GM10266 (cell line): ENCODE data around the gene COL13A1.
A peak's percentile ranks its signal among the peaks of the same experiment; 100 is the strongest.

Experiments used
- DNase-seq: peaks from one replicate; pipeline ENCODE4 v3.0.0; 2012; ENCODE audit errors: extremely low spot score
- CTCF ChIP-seq: IDR thresholded peaks from 2 replicates; pipeline ENCODE4 v1.5.1; 2012; ENCODE audit warnings: mild to moderate bottlenecking, low read depth; ENCODE audit not compliant: control insufficient read depth, insufficient read depth; ENCODE audit errors: missing control alignments

COL13A1 gene

DNA sequence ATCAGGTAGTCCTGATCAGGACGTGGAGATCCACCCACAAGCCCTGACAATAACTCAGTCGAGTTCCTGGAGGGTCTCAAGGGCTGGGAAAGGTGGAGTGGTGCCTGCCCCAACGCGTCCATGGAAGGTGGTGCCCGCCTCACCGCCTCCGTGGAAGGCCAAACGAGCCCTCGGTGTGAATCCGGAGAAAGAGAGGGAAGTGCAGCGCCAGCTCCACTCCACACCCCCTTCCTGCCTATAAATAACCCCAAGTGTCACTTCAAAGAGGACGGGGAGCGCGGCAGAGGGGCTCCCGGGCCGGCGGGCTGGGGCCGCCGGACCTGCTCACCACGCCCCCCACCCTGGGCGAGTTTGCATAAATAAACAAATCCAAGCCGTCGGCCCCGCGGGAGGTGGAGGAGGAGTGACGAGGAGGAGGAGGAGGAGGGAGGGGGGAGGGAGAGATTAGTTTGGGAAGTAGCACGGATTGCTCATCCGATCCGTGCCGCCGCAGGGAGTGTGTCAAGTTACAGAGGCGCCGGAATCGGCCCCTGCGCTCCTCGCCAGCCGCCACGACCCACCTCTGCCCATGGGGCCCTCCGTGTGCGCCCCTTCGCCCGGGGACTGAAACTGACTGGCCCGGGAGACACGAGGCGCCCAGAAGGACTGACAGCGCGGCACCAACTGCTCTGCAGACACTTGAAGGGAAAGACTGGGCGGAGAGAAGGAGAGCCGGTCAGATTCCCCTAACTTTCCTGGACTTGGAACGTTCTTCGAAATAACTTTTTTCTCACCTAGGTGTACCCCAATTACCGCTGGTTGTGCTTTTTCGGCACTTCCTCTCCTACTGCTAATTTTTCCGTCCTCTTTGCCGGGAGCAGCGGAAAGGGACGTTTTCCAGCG, at the start of gene COL13A1:
Gene COL13A1, plus strand, starts transcription at position 473 of the 882 bp plus-strand sequence. CDS start 518 bp downstream, outside the sequence.
- peak; percentile 34 for DNase-seq
- no peak for TF ChIP-seq CTCF

GRCh38 chr10:69752479-69752878, 49.2 kb upstream of the COL13A1 start:
- no peak for DNase-seq
- TF ChIP-seq CTCF: no peak

GRCh38 chr10:69756279-69756678, 45.4 kb upstream of the COL13A1 start:
- no peak for TF ChIP-seq CTCF
- no peak for DNase-seq

DNA sequence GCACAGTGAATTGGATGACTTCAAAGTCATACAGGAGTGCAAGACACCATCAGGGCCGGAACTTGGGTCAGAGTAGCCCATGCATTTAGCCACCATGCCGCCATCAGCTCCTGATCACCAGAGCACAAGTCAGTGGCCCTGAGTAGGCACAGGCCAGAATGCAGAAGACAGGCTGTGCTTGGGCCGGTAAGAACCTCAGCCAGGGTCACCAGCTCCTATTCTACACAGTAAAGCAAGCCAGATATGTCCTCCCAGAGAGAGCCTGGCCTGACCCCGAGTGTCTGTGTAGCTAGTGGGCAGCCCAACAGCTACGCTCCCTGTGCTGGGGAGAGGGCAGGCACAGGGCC, 44.5 kb upstream of the COL13A1 start:
- no peak for DNase-seq
- no peak for TF ChIP-seq CTCF

GRCh38 chr10:69757553-69758309, 44.0 kb upstream of the COL13A1 start:
- DNase-seq: no peak
- TF ChIP-seq CTCF: no peak

DNA sequence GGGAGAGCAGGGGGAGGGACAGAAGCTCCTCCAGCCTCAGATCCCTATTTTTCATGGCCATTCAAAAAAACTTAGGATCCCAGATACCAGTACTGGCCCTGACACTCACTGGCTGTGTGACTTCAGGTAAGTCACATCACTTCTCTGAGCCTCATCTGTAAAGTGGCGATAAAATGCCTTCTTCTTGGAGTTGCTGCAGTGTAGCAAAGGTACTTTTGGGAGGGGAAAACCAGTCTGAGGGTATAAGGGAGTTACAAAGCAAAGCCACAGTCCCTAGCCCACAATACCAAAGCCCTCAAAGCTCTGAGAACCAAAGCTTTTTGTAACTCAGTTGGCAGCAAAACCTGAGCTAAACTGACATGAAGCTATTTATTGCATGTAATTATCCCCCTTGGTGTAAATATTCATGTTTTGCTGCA, 43.4 kb upstream of the COL13A1 start:
- DNase-seq: no peak
- TF ChIP-seq CTCF: no peak

DNA sequence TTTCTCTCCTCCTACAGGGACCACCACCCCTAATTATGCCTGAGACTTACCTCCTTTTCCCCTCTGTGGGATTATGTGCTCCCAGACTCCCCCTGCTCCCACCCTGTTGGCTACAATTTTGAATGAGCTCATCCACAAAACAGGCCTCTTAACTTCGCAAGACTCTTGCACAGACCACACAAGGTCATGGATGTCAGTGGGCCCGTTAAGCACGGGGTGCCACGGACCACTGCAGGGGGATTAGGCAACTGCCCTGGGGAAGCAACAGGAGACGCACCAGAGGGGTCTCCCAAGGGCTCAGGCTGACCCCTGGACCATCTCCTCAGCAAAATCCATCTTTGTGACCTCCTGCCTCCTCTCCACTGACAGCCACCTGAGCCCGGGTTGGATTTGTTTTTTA, 42.1 kb upstream of the COL13A1 start:
- DNase-seq: no peak
- no peak for TF ChIP-seq CTCF
